Stimulated activated CD8-positive, alpha-beta memory T cell treated with anti-CD3 and anti-CD28 coated beads, Interleukin-15, amount 100 ng/mL, for 24 hours (primary cell): Measurements from ENCODE around the gene PCDHGB6.
"Not testable (repeated sequence)": the region's sequence is repeated elsewhere in the genome, so short reads cannot be mapped to it uniquely, and the experiment has no call there.

Experiments used
- DNase-seq: peaks from one replicate; pipeline ENCODE4 v3.0.0-alpha.2; 2020; ENCODE audit warnings: low read depth

PCDHGB6 gene

DNA sequence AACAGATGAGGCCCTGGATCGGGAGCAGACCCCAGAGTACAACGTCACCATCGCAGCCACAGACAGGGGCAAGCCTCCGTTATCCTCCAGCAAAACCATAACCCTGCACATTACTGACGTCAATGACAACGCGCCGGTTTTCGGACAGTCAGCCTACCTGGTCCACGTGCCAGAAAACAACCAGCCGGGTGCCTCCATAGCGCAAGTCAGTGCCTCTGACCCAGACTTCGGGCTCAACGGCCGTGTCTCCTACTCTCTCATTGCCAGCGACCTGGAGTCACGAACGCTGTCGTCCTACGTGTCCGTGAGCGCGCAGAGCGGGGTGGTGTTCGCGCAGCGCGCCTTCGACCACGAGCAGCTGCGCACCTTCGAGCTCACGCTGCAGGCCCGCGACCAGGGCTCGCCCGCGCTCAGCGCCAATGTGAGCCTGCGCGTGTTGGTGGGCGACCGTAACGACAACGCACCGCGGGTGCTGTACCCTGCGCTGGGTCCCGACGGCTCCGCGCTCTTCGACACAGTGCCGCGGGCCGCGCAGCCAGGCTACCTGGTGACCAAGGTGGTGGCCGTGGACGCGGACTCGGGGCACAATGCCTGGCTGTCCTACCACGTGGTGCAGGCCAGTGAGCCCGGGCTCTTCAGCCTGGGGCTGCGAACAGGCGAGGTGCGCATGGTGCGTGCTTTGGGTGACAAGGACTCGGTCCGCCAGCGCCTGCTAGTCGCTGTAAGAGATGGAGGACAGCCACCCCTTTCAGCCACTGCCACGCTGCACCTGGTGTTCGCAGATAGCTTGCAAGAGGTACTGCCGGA, 11.5 kb downstream of the PCDHGB6 start:
- DNase-seq = no peak

DNA sequence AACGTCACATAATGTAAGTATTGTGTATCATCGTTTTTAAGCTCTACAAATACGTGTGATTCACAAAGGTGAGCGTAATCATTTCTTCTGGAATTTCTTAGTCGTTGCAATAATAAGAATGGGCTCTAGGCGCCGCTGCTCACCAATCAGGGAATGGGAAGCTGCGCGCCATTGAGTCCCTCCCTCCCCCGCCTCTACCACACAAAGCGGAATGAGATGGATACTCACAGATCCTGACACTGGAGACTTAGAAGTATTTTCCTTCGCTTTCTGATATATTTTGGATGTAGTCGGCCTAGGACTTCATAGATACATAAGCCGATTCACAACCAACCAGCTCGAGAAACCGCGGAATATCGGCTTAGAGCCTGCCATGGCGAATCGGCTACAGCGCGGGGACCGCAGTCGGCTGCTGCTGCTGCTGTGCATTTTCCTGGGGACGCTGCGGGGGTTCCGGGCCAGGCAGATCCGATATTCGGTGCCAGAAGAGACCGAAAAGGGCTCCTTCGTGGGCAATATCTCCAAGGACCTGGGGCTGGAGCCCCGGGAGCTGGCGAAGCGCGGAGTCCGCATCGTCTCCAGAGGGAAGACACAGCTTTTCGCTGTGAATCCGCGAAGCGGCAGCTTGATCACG, 13.2 kb downstream of the PCDHGB6 start, which contains the start of gene PCDHGA11:
PCDHGA11 (plus strand) TSS at position 197 of the 634 bp plus-strand sequence; CDS start at position 374, 177 bp downstream.
- no peak for DNase-seq

DNA sequence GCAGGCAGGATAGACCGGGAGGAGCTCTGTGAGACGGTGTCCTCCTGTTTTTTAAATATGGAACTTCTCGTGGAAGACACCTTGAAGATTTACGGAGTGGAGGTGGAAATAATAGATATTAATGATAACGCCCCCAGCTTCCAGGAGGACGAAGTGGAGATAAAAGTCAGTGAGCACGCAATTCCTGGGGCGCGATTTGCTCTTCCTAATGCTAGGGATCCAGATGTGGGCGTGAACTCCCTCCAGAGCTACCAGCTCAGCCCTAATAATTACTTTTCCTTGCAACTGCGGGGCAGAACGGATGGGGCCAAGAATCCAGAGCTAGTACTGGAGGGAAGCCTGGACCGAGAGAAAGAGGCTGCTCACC, 13.7 kb downstream of the PCDHGB6 start:
- no peak for DNase-seq

DNA sequence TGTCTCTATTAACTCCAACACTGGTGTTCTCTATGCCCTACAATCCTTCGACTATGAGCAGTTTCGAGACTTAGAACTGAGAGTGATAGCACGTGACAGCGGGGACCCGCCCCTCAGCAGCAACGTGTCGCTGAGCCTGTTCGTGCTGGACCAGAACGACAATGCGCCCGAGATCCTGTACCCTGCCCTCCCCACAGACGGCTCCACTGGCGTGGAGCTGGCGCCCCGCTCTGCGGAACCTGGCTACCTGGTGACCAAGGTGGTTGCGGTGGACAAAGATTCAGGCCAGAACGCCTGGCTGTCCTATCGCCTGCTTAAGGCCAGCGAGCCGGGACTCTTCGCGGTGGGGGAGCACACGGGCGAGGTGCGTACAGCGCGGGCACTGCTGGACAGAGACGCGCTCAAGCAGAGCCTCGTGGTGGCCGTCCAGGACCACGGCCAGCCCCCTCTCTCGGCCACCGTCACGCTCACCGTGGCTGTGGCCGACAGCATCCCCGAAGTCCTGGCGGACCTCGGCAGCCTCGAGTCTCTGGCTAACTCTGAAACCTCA, 15.0 kb downstream of the PCDHGB6 start:
- no peak for DNase-seq

DNA sequence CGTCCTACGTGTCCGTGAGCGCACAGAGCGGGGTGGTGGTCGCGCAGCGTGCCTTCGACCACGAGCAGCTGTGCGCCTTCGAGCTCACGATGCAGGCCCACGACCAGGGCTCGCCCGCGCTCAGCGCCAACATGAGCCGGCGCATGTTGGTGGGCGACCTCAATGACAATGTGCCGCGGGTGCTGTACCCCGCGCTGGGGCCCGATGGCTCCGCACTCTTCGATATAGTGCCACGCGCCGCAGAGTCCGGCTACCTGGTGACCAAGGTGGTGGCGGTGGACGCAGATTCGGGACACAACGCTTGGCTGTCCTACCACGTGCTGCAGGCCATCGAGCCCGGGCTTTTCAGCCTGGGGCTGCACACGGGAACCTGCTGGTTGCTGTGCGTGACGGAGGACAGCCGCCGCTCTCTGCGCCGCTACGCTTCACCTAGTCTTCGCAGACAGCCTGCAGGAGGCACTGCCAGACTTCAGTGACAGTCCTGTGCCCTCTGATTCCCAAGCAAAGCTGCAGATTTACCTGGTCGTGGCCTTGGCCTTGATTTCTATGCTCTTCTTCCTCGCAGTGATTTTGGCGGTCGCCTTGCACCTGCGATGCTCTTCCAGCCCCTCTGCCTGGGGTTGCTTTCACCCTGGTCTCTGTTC, 20.1 kb downstream of the PCDHGB6 start:
- DNase-seq = no peak

DNA sequence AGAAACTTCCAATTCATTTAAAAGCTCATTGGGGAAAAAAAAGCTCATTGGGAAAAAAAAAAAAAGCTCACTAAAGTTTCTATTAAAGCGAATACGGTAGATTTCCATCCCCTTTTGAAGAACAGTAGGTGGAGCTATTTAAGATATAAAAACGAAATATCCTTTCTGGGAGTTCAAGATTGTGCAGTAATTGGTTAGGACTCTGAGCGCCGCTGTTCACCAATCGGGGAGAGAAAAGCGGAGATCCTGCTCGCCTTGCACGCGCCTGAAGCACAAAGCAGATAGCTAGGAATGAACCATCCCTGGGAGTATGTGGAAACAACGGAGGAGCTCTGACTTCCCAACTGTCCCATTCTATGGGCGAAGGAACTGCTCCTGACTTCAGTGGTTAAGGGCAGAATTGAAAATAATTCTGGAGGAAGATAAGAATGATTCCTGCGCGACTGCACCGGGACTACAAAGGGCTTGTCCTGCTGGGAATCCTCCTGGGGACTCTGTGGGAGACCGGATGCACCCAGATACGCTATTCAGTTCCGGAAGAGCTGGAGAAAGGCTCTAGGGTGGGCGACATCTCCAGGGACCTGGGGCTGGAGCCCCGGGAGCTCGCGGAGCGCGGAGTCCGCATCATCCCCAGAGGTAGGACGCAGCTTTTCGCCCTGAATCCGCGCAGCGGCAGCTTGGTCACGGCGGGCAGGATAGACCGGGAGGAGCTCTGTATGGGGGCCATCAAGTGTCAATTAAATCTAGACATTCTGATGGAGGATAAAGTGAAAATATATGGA, 22.7 kb downstream of the PCDHGB6 start, which contains the start of gene PCDHGA12:
PCDHGA12 (plus strand) TSS at position 176 of the 782 bp plus-strand sequence; CDS start at position 429, 253 bp downstream.
- DNase-seq = no peak

DNA sequence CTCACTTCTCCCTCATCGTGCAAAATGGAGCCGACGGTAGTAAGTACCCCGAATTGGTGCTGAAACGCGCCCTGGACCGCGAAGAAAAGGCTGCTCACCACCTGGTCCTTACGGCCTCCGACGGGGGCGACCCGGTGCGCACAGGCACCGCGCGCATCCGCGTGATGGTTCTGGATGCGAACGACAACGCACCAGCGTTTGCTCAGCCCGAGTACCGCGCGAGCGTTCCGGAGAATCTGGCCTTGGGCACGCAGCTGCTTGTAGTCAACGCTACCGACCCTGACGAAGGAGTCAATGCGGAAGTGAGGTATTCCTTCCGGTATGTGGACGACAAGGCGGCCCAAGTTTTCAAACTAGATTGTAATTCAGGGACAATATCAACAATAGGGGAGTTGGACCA, 23.5 kb downstream of the PCDHGB6 start:
- DNase-seq = no peak

DNA sequence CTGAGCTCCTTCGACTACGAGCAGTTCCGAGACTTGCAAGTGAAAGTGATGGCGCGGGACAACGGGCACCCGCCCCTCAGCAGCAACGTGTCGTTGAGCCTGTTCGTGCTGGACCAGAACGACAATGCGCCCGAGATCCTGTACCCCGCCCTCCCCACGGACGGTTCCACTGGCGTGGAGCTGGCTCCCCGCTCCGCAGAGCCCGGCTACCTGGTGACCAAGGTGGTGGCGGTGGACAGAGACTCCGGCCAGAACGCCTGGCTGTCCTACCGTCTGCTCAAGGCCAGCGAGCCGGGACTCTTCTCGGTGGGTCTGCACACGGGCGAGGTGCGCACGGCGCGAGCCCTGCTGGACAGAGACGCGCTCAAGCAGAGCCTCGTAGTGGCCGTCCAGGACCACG, 24.5 kb downstream of the PCDHGB6 start:
- not testable (repeated sequence) for DNase-seq

DNA sequence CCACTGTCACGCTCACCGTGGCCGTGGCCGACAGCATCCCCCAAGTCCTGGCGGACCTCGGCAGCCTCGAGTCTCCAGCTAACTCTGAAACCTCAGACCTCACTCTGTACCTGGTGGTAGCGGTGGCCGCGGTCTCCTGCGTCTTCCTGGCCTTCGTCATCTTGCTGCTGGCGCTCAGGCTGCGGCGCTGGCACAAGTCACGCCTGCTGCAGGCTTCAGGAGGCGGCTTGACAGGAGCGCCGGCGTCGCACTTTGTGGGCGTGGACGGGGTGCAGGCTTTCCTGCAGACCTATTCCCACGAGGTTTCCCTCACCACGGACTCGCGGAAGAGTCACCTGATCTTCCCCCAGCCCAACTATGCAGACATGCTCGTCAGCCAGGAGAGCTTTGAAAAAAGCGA, 24.9 kb downstream of the PCDHGB6 start:
- not testable (repeated sequence) for DNase-seq

DNA sequence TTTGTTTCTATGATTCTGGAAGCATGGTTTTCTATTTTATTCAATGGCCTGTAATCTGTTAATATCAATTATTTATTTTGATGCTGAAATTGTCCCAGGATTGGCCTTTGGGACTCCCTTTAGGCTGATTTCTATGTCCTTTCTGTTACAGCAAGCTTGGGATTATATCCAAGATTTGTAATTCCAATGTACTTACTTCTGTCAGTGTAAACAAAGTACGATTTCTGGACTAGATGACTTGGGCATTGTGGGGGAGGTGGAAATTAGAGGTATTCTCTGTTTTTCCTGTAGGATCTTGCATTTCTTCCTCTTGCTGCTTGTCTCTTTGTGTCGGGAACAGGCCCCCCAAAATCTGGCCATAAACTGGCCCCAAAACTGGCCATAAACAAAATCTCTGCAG, 26.2 kb downstream of the PCDHGB6 start:
- no peak for DNase-seq

DNA sequence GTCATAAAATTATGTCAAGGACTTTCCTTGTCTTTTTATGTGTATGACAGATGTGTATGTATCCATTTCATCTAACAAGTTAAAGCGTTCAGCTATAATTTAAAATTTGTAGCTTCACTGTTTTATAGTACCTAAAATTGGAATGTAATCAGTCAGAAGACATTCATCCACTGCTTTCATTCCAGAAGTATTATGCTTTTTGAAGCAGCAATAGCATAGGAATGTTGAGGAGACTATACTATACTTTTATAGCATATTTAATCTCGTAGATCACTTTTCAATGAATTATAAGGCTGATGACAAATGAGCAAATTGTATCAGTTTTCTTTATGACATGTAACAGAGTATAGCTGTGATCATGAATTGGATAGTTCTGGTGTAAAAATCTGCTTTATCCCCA, 29.4 kb downstream of the PCDHGB6 start:
- DNase-seq = no peak

DNA sequence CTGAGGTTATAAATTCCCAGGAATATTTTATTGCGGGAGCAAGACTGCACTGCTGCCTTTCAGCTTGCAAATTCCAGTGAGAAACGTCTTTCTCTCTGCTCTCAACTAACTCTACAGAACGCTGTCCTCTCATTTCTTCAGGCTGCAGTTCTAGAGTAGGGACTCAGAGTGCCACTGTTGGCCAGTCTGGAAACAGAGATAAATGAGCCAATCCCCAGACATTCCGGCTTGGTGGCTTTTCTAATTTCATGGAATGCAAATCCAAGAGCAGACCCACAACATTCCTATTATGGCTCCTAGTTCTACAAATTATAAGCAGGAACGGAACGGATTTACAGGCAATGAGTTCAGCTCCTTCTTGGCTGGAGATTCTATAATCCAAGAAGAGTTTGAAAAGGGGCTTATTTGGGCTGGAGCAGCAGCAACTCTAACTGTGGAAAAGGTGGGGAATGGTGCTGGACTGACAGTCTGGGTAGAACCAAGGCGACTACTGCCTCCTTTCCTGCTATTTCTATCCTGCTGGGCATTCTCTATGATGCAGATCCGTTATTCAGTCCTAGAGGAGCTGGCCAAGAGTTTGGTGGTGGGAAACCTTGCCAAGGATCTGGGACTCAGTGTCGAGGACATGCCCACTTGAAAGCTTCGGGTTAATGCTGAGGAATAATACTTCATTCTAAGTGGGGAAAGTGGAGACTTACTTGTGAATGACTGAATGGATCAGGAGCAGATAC, 31.8 kb downstream of the PCDHGB6 start:
- no peak for DNase-seq

DNA sequence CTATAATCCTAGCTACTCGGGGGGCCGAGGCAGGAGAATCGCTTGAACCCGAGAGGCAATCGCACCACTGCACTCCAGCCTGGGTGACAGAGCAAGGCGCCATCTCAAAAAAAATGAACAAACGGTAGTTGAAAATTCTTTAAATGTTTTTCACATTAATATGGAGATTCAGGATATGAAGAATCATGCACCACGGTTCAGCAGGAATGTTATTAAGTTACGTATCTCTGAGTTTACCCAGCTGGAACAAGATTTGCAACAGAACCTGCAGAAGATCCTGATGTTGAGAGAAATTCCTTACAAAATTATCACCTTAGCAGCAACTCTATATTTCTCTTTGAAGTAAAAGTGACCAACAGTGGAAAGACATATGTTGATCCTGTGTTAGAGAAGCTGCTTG, 32.5 kb downstream of the PCDHGB6 start:
- no peak for DNase-seq

DNA sequence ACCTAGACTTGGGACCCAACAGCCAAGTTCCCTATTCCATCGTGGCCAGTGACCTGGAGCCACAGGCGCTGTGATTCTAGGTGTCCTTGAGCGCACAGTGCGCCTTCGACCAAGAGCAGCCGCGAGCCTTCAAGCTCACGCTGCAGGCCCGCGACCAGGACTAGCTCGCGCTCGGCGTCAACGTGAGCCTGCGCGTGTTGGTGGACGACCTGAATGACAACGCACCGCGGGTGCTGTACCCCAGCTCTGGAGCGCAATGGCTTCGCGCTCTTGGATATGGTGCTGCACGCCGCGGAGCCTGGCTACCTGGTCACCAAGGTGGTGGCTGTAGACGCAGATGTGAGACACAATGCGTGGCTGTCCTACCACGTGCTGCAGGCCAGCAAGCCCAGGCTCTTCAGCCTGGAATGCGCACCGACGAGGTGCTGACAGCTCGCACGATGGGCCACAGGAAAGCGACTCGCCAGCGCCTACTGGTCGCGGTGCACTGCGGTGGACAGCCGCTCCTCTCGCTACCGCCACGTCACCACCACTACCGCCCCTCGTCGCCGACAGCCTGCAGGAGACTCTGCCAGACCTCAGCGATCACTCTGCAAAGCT, 33.9 kb downstream of the PCDHGB6 start:
- DNase-seq = no peak
